Measurements from ENCODE around the gene KHDRBS2. TPM values are rescaled to one million over a fixed set of nuclear protein-coding genes. Genes with fewer than 3 reads are reported as not detected.
A peak's percentile ranks its signal among the peaks of the same experiment; 100 is the strongest.

Gene KHDRBS2
- total RNA-seq, 1 donor from 2014 or later = not detected

DNA sequence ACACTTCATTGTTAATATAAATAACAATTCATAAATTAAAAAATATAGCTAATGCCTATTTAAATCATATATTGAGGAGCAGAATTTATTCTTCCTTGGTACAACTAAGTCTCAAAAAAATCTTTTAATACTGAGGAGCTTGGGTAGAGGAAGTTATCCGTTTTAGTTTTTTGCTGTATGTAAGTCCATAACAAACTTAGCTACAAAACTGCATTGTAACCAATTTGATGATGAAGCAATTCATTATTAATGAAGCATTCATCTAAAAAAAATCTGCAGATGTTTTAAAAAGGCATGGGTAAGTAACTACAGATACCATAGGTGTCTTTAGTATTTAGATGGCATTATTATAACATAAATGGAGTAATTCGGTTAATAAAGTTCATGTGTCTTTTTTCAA lies 1.3 kb downstream of the KHDRBS2 start:
- no peak overlapping the region for H3K27ac Mint-ChIP-seq (ENCODE audit: unreplicated experiment)

DNA sequence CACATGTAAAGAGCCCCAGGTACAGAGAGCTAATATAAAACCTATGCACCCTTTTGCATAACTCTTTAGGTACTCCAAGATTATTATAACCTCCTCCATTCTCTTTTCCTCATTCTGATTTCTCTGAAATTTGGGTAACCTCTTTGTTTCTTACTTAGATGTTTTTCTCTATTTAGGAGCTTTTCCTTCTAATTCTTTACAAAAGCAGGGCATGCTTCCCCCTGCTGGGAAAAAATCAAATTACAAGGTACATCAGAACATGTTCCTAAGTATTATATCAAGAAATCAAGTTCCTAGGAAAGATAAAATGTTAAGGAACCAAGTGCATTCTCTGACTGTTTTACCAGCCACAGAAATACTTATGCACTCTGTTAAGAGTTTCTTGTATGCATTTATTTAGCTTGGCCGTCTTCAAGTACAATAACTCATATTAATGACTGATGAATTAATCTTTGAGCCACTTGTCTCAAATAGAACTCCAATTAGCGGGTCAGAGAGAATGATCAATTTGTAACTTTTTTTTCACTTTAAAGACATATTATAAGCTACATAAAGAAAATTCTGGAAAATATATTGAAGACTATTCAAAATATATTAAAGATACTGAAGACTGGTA lies 2.1 kb downstream of the KHDRBS2 start:
- H3K36me3 Mint-ChIP-seq (ENCODE audit: low read depth, unreplicated experiment) = no peaks in the 10 kb centered on the region
- no peak overlapping the region for H3K4me3 Mint-ChIP-seq (ENCODE audit: unreplicated experiment)
- H3K4me1 Mint-ChIP-seq (ENCODE audit: unreplicated experiment) = no peaks in the 10 kb centered on the region
- H3K27me3 Mint-ChIP-seq (ENCODE audit: unreplicated experiment) = no peaks in the 10 kb centered on the region
- DNase-seq (ENCODE audit: low spot score) = peak; percentile 36
- TF ChIP-seq, protein P1, sequence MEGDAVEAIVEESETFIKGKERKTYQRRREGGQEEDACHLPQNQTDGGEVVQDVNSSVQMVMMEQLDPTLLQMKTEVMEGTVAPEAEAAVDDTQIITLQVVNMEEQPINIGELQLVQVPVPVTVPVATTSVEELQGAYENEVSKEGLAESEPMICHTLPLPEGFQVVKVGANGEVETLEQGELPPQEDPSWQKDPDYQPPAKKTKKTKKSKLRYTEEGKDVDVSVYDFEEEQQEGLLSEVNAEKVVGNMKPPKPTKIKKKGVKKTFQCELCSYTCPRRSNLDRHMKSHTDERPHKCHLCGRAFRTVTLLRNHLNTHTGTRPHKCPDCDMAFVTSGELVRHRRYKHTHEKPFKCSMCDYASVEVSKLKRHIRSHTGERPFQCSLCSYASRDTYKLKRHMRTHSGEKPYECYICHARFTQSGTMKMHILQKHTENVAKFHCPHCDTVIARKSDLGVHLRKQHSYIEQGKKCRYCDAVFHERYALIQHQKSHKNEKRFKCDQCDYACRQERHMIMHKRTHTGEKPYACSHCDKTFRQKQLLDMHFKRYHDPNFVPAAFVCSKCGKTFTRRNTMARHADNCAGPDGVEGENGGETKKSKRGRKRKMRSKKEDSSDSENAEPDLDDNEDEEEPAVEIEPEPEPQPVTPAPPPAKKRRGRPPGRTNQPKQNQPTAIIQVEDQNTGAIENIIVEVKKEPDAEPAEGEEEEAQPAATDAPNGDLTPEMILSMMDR (IDR thresholded peaks at IDR 0.05; ENCODE audit: unreplicated experiment) = peak; percentile 78
- no peaks in the 10 kb centered on the region for H3K9me3 Mint-ChIP-seq (ENCODE audit: unreplicated experiment)
- no peak overlapping the region for H3K27ac Mint-ChIP-seq (ENCODE audit: unreplicated experiment)

More for the DNA sequence above, 1.3 kb downstream of the KHDRBS2 start:
- Mint-ChIP-seq H3K27me3 (ENCODE audit: unreplicated experiment) (no peaks in the 10 kb centered on the region), H3K4me1 (ENCODE audit: unreplicated experiment) (no peaks in the 10 kb centered on the region), H3K9me3 (ENCODE audit: unreplicated experiment) (no peaks in the 10 kb centered on the region), H3K36me3 (ENCODE audit: low read depth, unreplicated experiment) (no peaks in the 10 kb centered on the region), H3K4me3 (ENCODE audit: unreplicated experiment) (no peak overlapping the region)
- no peak for DNase-seq (ENCODE audit: low spot score)
- TF ChIP-seq, protein P1 (IDR thresholded peaks at IDR 0.05; ENCODE audit: unreplicated experiment) = no peak

DNA sequence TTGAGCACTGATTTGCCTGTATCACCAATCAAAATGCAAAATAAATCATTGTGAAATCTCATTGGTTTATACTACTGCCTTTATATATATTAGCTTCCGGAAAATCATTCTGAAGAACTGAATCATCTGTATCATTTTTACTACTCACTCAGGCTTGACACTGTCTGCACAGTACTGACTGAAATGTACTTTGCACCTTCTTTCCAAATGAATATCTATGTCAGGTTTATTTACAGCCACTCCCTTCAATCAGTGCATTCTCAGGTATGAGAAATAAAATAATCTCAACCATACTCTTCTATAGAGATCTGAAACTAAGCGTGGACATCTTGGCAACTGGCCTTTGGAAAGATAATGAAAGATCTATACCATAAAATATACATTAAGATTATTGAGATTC lies 2.7 kb downstream of the KHDRBS2 start:
- TF ChIP-seq, protein P1 (IDR thresholded peaks at IDR 0.05; ENCODE audit: unreplicated experiment) = no peak
- Mint-ChIP-seq H3K27me3 (ENCODE audit: unreplicated experiment) (no peaks in the 10 kb centered on the region), H3K4me1 (ENCODE audit: unreplicated experiment) (no peaks in the 10 kb centered on the region), H3K36me3 (ENCODE audit: low read depth, unreplicated experiment) (no peaks in the 10 kb centered on the region), H3K27ac (ENCODE audit: unreplicated experiment) (no peak overlapping the region), H3K9me3 (ENCODE audit: unreplicated experiment) (no peaks in the 10 kb centered on the region), H3K4me3 (ENCODE audit: unreplicated experiment) (no peak overlapping the region)
- DNase-seq (ENCODE audit: low spot score) = no peak

DNA sequence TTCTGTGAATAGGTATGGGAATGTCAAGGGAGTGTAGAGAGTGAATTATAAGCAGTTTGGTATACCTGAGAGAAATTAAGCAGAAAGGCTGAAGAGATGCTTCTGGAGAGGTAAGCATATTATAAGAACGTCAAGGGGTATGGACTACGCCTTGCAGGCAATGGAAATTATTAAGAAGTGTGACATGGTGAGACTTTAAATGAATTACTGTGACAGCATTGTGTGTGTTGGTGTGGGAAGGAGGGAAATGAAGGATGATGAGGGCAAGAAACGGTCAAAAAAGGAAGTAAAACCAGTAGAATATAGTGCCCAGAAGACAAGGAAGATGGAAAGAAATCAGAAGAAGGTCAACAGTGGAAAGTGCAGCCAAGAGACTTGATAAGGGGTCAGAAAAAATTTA lies 5.9 kb downstream of the KHDRBS2 start:
- no peaks in the 10 kb centered on the region for H3K4me1 Mint-ChIP-seq (ENCODE audit: unreplicated experiment)
- no peak overlapping the region for H3K4me3 Mint-ChIP-seq (ENCODE audit: unreplicated experiment)
- H3K9me3 Mint-ChIP-seq (ENCODE audit: unreplicated experiment) = no peaks in the 10 kb centered on the region
- no peaks in the 10 kb centered on the region for H3K27me3 Mint-ChIP-seq (ENCODE audit: unreplicated experiment)
- no peaks in the 10 kb centered on the region for H3K36me3 Mint-ChIP-seq (ENCODE audit: low read depth, unreplicated experiment)
- H3K27ac Mint-ChIP-seq (ENCODE audit: unreplicated experiment) = no peak overlapping the region
- TF ChIP-seq, protein P1 (IDR thresholded peaks at IDR 0.05; ENCODE audit: unreplicated experiment) = no peak
- DNase-seq (ENCODE audit: low spot score) = no peak

DNA sequence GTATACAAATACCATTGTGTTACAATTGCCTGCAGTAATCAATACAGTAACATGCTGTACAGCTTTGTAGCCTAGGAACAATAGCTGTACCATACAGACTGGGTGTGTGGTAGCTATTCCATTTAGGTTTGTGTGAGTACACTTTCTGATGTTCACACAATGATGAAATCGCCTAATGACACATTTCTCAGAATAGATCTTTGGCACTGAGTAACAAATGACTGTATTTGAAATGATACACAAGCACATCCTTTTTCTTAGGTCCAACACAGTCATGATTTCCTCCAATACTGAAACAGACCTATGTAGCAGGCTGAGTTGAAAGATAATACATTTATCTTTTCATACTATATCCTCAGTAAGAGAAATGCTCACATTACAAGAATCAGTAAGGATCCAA lies 13.9 kb downstream of the KHDRBS2 start:
- H3K27me3 Mint-ChIP-seq (ENCODE audit: unreplicated experiment) = no peaks in the 10 kb centered on the region
- no peak for DNase-seq (ENCODE audit: low spot score)
- no peak overlapping the region for H3K4me3 Mint-ChIP-seq (ENCODE audit: unreplicated experiment)
- TF ChIP-seq, protein P1 (IDR thresholded peaks at IDR 0.05; ENCODE audit: unreplicated experiment) = no peak
- no peaks in the 10 kb centered on the region for H3K4me1 Mint-ChIP-seq (ENCODE audit: unreplicated experiment)
- no peaks in the 10 kb centered on the region for H3K9me3 Mint-ChIP-seq (ENCODE audit: unreplicated experiment)
- no peaks in the 10 kb centered on the region for H3K36me3 Mint-ChIP-seq (ENCODE audit: low read depth, unreplicated experiment)
- H3K27ac Mint-ChIP-seq (ENCODE audit: unreplicated experiment) = no peak overlapping the region

All from endothelial cell (in vitro differentiated cells).